C4-2B (cell line): Measurements from ENCODE around the gene DLX2.

Experiments used
- ZFX ChIP-seq: fragments of 450-650 bp; IDR thresholded peaks from 2 replicates; pipeline ENCODE4 v1.6.1; 2017
- TF ChIP-seq, protein P1 (sequence below): fragments of 450-650 bp; conservative IDR thresholded peaks from 2 replicates; pipeline ENCODE4 v1.5.1; 2017; ENCODE audit warnings: mild to moderate bottlenecking

DNA sequence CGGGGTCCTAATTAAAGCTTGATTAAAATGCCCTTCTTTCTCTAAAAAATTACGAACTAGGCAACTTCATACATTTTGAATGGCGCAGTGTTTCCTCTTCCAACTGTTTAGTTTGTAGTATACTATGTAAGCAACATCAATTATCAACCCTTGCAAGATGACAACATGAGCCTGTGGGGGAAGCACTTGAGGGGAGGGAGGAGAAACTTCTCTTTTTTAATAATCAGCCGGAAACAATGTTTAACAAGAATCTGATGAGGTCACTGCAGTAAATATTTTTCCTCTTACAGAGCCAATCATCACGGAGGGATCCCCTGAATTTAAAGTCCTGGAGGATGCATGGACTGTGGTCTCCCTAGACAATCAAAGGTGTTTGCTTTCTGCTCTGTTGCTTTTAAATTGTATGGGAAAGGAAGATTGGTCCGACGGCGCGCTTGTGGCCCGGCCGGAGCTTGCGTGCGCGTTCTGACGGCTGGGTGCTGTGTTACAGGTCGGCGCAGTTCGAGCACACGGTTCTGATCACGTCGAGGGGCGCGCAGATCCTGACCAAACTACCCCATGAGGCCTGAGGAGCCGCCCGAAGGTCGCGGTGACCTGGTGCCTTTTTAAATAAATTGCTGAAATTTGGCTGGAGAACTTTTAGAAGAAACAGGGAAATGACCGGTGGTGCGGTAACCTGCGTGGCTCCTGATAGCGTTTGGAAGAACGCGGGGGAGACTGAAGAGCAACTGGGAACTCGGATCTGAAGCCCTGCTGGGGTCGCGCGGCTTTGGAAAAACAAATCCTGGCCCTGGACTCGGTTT, 22.7 kb downstream of the DLX2 start:
- TF ChIP-seq, protein P1, sequence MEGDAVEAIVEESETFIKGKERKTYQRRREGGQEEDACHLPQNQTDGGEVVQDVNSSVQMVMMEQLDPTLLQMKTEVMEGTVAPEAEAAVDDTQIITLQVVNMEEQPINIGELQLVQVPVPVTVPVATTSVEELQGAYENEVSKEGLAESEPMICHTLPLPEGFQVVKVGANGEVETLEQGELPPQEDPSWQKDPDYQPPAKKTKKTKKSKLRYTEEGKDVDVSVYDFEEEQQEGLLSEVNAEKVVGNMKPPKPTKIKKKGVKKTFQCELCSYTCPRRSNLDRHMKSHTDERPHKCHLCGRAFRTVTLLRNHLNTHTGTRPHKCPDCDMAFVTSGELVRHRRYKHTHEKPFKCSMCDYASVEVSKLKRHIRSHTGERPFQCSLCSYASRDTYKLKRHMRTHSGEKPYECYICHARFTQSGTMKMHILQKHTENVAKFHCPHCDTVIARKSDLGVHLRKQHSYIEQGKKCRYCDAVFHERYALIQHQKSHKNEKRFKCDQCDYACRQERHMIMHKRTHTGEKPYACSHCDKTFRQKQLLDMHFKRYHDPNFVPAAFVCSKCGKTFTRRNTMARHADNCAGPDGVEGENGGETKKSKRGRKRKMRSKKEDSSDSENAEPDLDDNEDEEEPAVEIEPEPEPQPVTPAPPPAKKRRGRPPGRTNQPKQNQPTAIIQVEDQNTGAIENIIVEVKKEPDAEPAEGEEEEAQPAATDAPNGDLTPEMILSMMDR: no peak
- TF ChIP-seq ZFX: no peak
